A673 (cell line): ENCODE data around the gene TNFRSF21. TPM values are rescaled to one million over a fixed set of nuclear protein-coding genes. Genes with fewer than 3 reads are reported as not detected.

Experiments
- BruUV-seq: library from RNA; stranded (reverse); fragments of 400-500 nt; replicated peaks from 2 replicates; lab custom pipeline; 2021; lab: Mats Ljungman, UMichigan
- CTCF ChIA-PET: fragments of 300-600 bp; sonication (Branson Sonifier 250); formaldehyde crosslinking; loops from one replicate; lab custom pipeline; 2022; ENCODE audit warnings: antibody characterized with exemption; lab: Charles Lee
- POLR2A ChIA-PET: fragments of 300-600 bp; sonication (Branson Sonifier 250); formaldehyde crosslinking; loops from one replicate; lab custom pipeline; 2022; ENCODE audit warnings: antibody characterized with exemption; ENCODE audit not compliant: low non-redundant PET; lab: Charles Lee
- DNase-seq: peaks from one replicate; pipeline ENCODE4 v3.0.0-alpha.2; 2015; ENCODE audit warnings: low spot score
- H3K27ac ChIP-seq: fragments of 200-600 bp; sonication (generic); 2 replicates; pipeline ENCODE4 v1.5.1; 2016; ENCODE audit warnings: mixed run types, low read depth, mild to moderate bottlenecking, mixed read lengths, antibody characterized with exemption, low read length; ENCODE audit not compliant: poor library complexity, severe bottlenecking
- H3K27me3 ChIP-seq: fragments of 200-600 bp; sonication (generic); replicated peaks from 2 replicates; pipeline ENCODE4 v1.6.1; 2017; ENCODE audit warnings: mixed run types, low read depth, mild to moderate bottlenecking, mixed read lengths, antibody characterized with exemption, low read length; ENCODE audit not compliant: insufficient read depth, poor library complexity
- H3K36me3 ChIP-seq: fragments of 200-600 bp; sonication (generic); 2 replicates; pipeline ENCODE4 v1.6.1; 2016; ENCODE audit warnings: mixed run types, mild to moderate bottlenecking, mixed read lengths, antibody characterized with exemption, low read length; ENCODE audit not compliant: insufficient read depth, poor library complexity, severe bottlenecking
- H3K4me1 ChIP-seq: fragments of 200-600 bp; sonication (generic); 2 replicates; pipeline ENCODE4 v1.6.1; 2017; ENCODE audit warnings: mixed run types, mild to moderate bottlenecking, mixed read lengths, antibody characterized with exemption, low read length; ENCODE audit not compliant: insufficient read depth, poor library complexity, severe bottlenecking
- H3K4me3 ChIP-seq: fragments of 200-600 bp; sonication (generic); 2 replicates; pipeline ENCODE4 v1.5.1; 2016; ENCODE audit warnings: low read depth, mixed run types, mild to moderate bottlenecking, mixed read lengths, low read length; ENCODE audit not compliant: poor library complexity, severe bottlenecking
- H3K9me3 ChIP-seq: fragments of 200-600 bp; sonication (generic); 2 replicates; pipeline ENCODE4 v1.6.1; 2016; ENCODE audit warnings: mixed run types, low read depth, mild to moderate bottlenecking, mixed read lengths, antibody characterized with exemption, low read length; ENCODE audit not compliant: poor library complexity, severe bottlenecking
- CTCF ChIP-seq: fragments of 300-800, 200-600 bp; sonication (generic); conservative IDR thresholded peaks from 2 replicates; pipeline ENCODE4 v1.5.1; 2017; ENCODE audit warnings: low read depth, mild to moderate bottlenecking, antibody characterized with exemption, low read length, moderate library complexity, mixed read lengths
- EZH2 ChIP-seq: fragments of 200-600 bp; sonication (generic); IDR thresholded peaks from 2 replicates; pipeline ENCODE4 v1.6.1; 2017; ENCODE audit warnings: borderline replicate concordance, low read depth, mild to moderate bottlenecking, mixed read lengths, antibody characterized with exemption, low read length; ENCODE audit not compliant: poor library complexity, severe bottlenecking
- intact Hi-C: fragments of 100-400 bp; cut with micrococcal nuclease; formaldehyde crosslinking; loops from one replicate; pipeline ENCODE4 v1.10.0; 2022; ENCODE audit not compliant: unreplicated experiment
- total RNA-seq: library from RNA; stranded (reverse); gene quantifications from 2 replicates; pipeline ENCODE4 v1.2.3, GENCODE V29; 2021

TNFRSF21 gene
- total RNA-seq, 1 experiment from 2014 or later, result 36.0 TPM

GRCh38 chr6:47323887-47324286 lies 14.2 kb upstream of the TNFRSF21 start:
- H3K36me3 ChIP-seq, result no peaks in the 10 kb centered on the region
- TF ChIP-seq CTCF (no peak), EZH2 (no peak)
- ChIA-PET POLR2A (no interaction called here), CTCF (no interaction called here)
- intact Hi-C loops, result no loop called here
- H3K27me3 ChIP-seq, result peaks cover 8% of the 10 kb centered on the region
- no TSS peak for BruUV-seq
- no peak for DNase-seq
- H3K27ac ChIP-seq, result no peak overlapping the region
- H3K4me1 ChIP-seq, result no peaks in the 10 kb centered on the region
- H3K9me3 ChIP-seq, result no peaks in the 10 kb centered on the region
- H3K4me3 ChIP-seq, result no peak overlapping the region

- CTCF ChIA-PET, result no interaction called here
- Histone ChIP-seq H3K4me1 (no peaks in the 10 kb centered on the region), H3K36me3 (no peaks in the 10 kb centered on the region), H3K9me3 (no peaks in the 10 kb centered on the region), H3K27me3 (peaks cover 8% of the 10 kb centered on the region), H3K27ac (no peak overlapping the region), H3K4me3 (no peak overlapping the region)
- POLR2A ChIA-PET, result no interaction called here
- no peak for DNase-seq
- intact Hi-C loops, result no loop called here
- BruUV-seq, result no TSS peak
- TF ChIP-seq EZH2, result no peak
- TF ChIP-seq CTCF, result no peak
Observed at GRCh38 chr6:47323321-47323720, 13.6 kb upstream of the TNFRSF21 start.

- ChIA-PET POLR2A (no interaction called here), CTCF (no interaction called here)
- no peaks in the 10 kb centered on the region for H3K4me1 ChIP-seq
- no peaks in the 10 kb centered on the region for H3K36me3 ChIP-seq
- H3K4me3 ChIP-seq, result no peak overlapping the region
- intact Hi-C loops, result no loop called here
- BruUV-seq, result no TSS peak
- no peak for TF ChIP-seq EZH2
- TF ChIP-seq CTCF, result no peak
- peaks cover 8% of the 10 kb centered on the region for H3K27me3 ChIP-seq
- no peaks in the 10 kb centered on the region for H3K9me3 ChIP-seq
- no peak overlapping the region for H3K27ac ChIP-seq
- no peak for DNase-seq
Observed at GRCh38 chr6:47321577-47321976, 11.9 kb upstream of the TNFRSF21 start.
